Stimulated activated CD8-positive, alpha-beta memory T cell treated with anti-CD3 and anti-CD28 coated beads, Interleukin-12 subunit alpha, Interleukin-12 subunit beta, amount 100 ng/mL, for 24 hours (primary cell): ENCODE data around the gene AADACL3.

Experiments used
- DNase-seq: peaks from one replicate; pipeline ENCODE4 v3.0.0-alpha.2; 2020; ENCODE audit errors: extremely low read depth

The AADACL3 gene

GRCh38 chr1:12769031-12769430, 53.1 kb downstream of the AADACL3 start:
- no peak for DNase-seq

- no peak for DNase-seq
Measured at GRCh38 chr1:12769976-12770505, 54.1 kb downstream of the AADACL3 start.

GRCh38 chr1:12770620-12771019, 54.7 kb downstream of the AADACL3 start:
- no peak for DNase-seq

GRCh38 chr1:12771186-12771585, 55.3 kb downstream of the AADACL3 start:
- no peak for DNase-seq

DNA sequence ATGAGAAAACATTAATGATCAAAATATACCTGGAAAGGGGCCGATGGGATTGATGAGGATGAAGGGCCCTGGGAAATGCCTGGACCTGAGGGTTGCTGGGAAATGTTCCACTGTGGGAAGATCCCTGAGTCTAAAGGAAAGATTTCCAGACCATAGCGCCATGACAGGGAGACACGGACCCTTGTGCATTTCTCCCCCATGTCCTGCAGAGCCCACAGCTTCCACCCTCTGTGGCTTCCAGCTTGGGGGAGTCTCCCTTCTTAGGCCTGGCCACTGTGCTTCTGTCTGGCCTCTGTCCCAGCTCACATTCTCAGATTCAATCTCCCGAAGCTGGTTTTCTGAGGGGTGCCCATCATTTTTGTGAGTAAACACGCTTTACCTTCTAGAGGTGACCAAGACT, 56.6 kb downstream of the AADACL3 start:
- no peak for DNase-seq

DNA sequence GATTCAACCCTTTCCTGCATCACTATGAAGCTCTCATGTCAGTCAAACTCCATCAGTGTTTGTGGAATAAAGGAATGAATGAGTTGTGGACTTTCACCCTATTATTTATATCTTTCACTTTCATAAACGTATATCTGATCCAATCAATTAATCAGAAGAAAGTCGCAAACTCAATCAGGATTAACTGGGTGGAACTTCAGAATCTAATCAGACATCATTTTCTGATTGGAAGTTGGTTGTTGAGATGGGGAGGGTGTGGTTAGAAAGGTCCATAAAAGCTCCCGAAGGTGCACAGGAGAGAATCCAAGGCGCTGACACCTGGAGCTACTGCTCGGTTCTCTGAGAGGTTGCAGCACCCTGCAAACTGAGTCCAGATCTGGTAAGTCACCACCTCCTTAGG, 57.5 kb downstream of the AADACL3 start, which contains the start of gene PRAMEF12:
Gene PRAMEF12 (plus strand): TSS at position 301 of the 400 bp plus-strand sequence. CDS start 1,130 bp downstream, outside the sequence.
- DNase-seq, result no peak

- no peak for DNase-seq
Measured at GRCh38 chr1:12774801-12775345, 59.0 kb downstream of the AADACL3 start.

DNA sequence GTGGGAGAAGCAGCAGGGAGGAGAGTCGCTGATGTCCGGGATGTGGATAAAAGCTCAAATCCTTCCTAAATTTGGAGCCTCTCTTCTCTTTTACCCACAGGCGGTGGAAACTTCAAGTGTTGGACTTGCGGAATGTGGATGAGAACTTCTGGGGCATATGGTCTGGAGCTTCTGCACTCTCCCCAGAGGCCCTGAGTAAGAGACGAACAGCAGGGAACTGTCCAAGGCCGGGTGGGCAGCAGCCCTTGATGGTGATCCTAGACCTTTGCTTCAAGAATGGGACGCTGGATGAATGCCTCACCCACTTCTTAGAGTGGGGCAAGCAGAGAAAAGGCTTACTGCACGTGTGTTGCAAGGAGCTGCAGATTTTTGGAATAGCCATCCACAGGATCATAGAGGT, 59.5 kb downstream of the AADACL3 start:
- no peak for DNase-seq

DNA sequence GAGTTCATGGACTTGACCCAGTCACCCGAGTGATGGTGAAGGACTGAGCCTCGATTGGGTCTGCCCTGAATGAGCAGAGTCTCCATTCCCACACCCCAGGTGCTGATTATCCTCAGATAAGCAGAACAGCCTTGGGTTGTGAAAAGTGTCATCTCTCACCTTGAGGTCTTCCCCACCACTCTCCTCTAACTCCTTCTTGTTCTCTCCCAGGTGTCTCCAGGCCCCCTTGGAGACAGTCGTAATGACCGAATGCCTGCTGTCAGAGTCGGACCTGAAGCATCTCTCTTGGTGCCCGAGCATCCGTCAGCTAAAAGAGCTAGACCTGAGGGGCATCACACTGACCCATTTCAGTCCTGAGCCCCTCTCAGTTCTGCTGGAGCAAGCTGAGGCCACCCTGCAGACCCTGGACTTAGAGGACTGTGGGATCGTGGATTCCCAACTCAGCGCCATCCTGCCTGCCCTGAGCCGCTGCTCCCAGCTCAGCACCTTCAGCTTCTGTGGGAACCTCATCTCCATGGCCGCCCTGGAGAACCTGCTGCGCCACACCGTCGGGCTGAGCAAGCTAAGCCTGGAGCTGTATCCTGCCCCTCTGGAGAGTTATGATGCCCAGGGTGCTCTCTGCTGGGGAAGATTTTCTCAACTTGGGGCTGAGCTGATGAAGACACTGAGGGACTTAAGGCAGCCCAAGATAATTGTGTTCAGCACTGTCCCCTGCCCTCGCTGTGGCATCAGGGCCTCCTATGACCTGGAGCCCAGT, 61.1 kb downstream of the AADACL3 start:
- no peak for DNase-seq
